Measurements from ENCODE around the gene EEPD1.

Gene EEPD1

GRCh38 chr7:36285276-36285675 is 132.2 kb downstream of the EEPD1 start:
- peak overlapping the region; percentile 87 for H3K27ac ChIP-seq (ENCODE audit: low read length)
- ATAC-seq (ENCODE audit: insufficient read depth, low read depth) (no peak), DNase-seq (no peak)
- H3K27me3 ChIP-seq (ENCODE audit: insufficient read depth, low read length, poor library complexity): no peaks in the 10 kb centered on the region
- H3K9ac ChIP-seq (ENCODE audit: low read depth, low read length): peak overlapping the region; percentile 47
- no peak overlapping the region; a peak in 1 of 4 replicates for H3K4me3 ChIP-seq (ENCODE audit: low read depth in 1 of 2, low read length in 2 of 2)
- no peaks in the 10 kb centered on the region for H4K20me1 ChIP-seq (ENCODE audit: insufficient read depth, low read length)
- no peaks in the 10 kb centered on the region for H3K36me3 ChIP-seq (ENCODE audit: insufficient read depth, low read length)
- TF ChIP-seq EZH2 (IDR thresholded peaks at IDR 0.05; ENCODE audit: borderline replicate concordance, low read depth, low read length, severe bottlenecking) (no peak), CTCF (IDR thresholded peaks at IDR 0.05; ENCODE audit: borderline replicate concordance, extremely low read depth, low read length, poor library complexity, severe bottlenecking) (no peak)
- H2AFZ ChIP-seq (ENCODE audit: low read depth, low read length): peak overlapping the region; percentile 6; the same call in 1 of the 2 replicates
- H3K4me1 ChIP-seq (ENCODE audit: insufficient read depth, low read length): peaks cover 74% of the 10 kb centered on the region
- H3K4me2 ChIP-seq (ENCODE audit: insufficient read depth, low read length): peak overlapping the region; percentile 35; the same call in 1 of the 2 replicates
- no peaks in the 10 kb centered on the region for H3K9me3 ChIP-seq (ENCODE audit: insufficient read depth, low read length, severe bottlenecking)
- H3K79me2 ChIP-seq (ENCODE audit: insufficient read depth, low read length): no peaks in the 10 kb centered on the region

GRCh38 chr7:36286226-36286625 is 133.2 kb downstream of the EEPD1 start:
- Histone ChIP-seq H2AFZ (ENCODE audit: low read depth, low read length) (no peak overlapping the region), H3K27ac (ENCODE audit: low read length) (peak overlapping the region; percentile 87), H4K20me1 (ENCODE audit: insufficient read depth, low read length) (no peaks in the 10 kb centered on the region), H3K27me3 (ENCODE audit: insufficient read depth, low read length, poor library complexity) (no peaks in the 10 kb centered on the region), H3K4me3 (ENCODE audit: low read depth in 1 of 2, low read length in 2 of 2) (peak overlapping the region in 1 of 2 experiments; percentile 10; a peak in 2 of 4 replicates), H3K4me2 (ENCODE audit: insufficient read depth, low read length) (peak overlapping the region; percentile 62), H3K4me1 (ENCODE audit: insufficient read depth, low read length) (peaks cover 75% of the 10 kb centered on the region), H3K36me3 (ENCODE audit: insufficient read depth, low read length) (no peaks in the 10 kb centered on the region; the same call in 1 of the 2 replicates), H3K79me2 (ENCODE audit: insufficient read depth, low read length) (no peaks in the 10 kb centered on the region), H3K9ac (ENCODE audit: low read depth, low read length) (peak overlapping the region; percentile 57), H3K9me3 (ENCODE audit: insufficient read depth, low read length, severe bottlenecking) (no peaks in the 10 kb centered on the region)
- TF ChIP-seq EZH2 (IDR thresholded peaks at IDR 0.05; ENCODE audit: borderline replicate concordance, low read depth, low read length, severe bottlenecking) (no peak), CTCF (IDR thresholded peaks at IDR 0.05; ENCODE audit: borderline replicate concordance, extremely low read depth, low read length, poor library complexity, severe bottlenecking) (no peak)
- ATAC-seq (ENCODE audit: insufficient read depth, low read depth): peak; percentile 81
- DNase-seq: peak; percentile 92

- Histone ChIP-seq H3K9ac (ENCODE audit: low read depth, low read length) (peak overlapping the region; percentile 57), H3K9me3 (ENCODE audit: insufficient read depth, low read length, severe bottlenecking) (no peaks in the 10 kb centered on the region), H3K4me2 (ENCODE audit: insufficient read depth, low read length) (peak overlapping the region; percentile 62), H3K36me3 (ENCODE audit: insufficient read depth, low read length) (no peaks in the 10 kb centered on the region; the same call in 1 of the 2 replicates), H3K79me2 (ENCODE audit: insufficient read depth, low read length) (no peaks in the 10 kb centered on the region), H2AFZ (ENCODE audit: low read depth, low read length) (no peak overlapping the region), H3K4me3 (ENCODE audit: low read depth in 1 of 2, low read length in 2 of 2) (peak overlapping the region in 1 of 2 experiments; percentile 10; a peak in 2 of 4 replicates), H3K27ac (ENCODE audit: low read length) (peak overlapping the region; percentile 87), H3K4me1 (ENCODE audit: insufficient read depth, low read length) (peaks cover 79% of the 10 kb centered on the region), H4K20me1 (ENCODE audit: insufficient read depth, low read length) (no peaks in the 10 kb centered on the region), H3K27me3 (ENCODE audit: insufficient read depth, low read length, poor library complexity) (no peaks in the 10 kb centered on the region)
- ATAC-seq (ENCODE audit: insufficient read depth, low read depth) (peak; percentile 1; the same call in 1 of the 3 replicates), DNase-seq (no peak)
- TF ChIP-seq CTCF (IDR thresholded peaks at IDR 0.05; ENCODE audit: borderline replicate concordance, extremely low read depth, low read length, poor library complexity, severe bottlenecking) (no peak), EZH2 (IDR thresholded peaks at IDR 0.05; ENCODE audit: borderline replicate concordance, low read depth, low read length, severe bottlenecking) (no peak)
Measured at GRCh38 chr7:36286688-36287087, 133.6 kb downstream of the EEPD1 start.

Data from DND-41 (cell line).